ENCODE data around the gene F5.

Gene F5

DNA sequence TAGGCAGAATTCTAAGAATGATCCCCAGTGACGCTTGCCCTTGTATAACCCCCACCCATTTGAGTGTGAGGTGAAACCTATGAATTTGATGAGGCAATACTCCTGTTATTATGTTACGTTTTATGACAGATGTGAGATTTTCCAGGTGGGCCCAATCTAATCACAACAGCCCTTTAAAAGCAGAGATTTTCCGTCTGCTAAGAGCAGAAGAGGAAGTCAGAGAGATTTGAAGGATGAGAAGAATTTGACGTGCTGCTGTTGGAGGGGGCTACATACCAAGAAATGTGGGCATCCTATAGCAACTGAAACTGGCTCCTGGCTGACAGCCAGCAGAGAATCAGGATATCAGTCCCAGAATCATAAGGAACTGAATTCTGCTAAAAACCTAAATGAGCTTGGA, 98.1 kb downstream of the F5 start:
- no peak for TF ChIP-seq CTCF (IDR thresholded peaks at IDR 0.05; ENCODE audit: low read depth, low read length)
- no peak overlapping the region for H3K4me3 ChIP-seq (replicated peaks in 1 of 2; ENCODE audit: low read depth in 2 of 2, low read length in 2 of 2)
- DNase-seq (ENCODE audit: low read depth in 2 of 2), result no peak

DNA sequence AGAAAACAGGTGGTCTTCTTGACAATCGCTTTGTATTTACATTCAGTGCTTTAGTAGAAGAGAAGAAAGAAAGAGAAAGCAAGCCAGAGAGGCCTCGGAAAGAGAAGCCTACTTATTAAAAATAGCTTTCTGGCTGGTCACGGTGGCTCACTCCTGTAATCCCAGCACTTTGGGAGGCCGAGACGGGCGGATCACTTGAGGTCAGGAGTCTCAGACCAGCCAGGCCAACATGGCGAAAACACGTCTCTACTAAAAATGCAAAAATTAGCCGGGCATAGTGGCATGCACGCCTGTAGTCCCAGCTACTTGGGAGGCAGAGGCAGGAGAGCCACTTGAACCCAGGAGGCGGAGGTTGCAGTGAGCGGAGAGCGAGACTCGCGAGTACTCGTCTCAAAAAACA, 98.7 kb downstream of the F5 start:
- no peak overlapping the region for H3K4me3 ChIP-seq (replicated peaks in 1 of 2; ENCODE audit: low read depth in 2 of 2, low read length in 2 of 2)
- TF ChIP-seq CTCF (IDR thresholded peaks at IDR 0.05; ENCODE audit: low read depth, low read length), result no peak
- DNase-seq (ENCODE audit: low read depth in 2 of 2), result no peak

GRCh38 chr1:169487133-169487532, 99.1 kb downstream of the F5 start:
- peak overlapping the region in 1 of 2 donors; percentile 86 for H3K4me3 ChIP-seq (replicated peaks in 1 of 2; ENCODE audit: low read depth in 2 of 2, low read length in 2 of 2)
- no peak for DNase-seq (ENCODE audit: low read depth in 2 of 2)
- TF ChIP-seq CTCF (IDR thresholded peaks at IDR 0.05; ENCODE audit: low read depth, low read length), result no peak

DNA sequence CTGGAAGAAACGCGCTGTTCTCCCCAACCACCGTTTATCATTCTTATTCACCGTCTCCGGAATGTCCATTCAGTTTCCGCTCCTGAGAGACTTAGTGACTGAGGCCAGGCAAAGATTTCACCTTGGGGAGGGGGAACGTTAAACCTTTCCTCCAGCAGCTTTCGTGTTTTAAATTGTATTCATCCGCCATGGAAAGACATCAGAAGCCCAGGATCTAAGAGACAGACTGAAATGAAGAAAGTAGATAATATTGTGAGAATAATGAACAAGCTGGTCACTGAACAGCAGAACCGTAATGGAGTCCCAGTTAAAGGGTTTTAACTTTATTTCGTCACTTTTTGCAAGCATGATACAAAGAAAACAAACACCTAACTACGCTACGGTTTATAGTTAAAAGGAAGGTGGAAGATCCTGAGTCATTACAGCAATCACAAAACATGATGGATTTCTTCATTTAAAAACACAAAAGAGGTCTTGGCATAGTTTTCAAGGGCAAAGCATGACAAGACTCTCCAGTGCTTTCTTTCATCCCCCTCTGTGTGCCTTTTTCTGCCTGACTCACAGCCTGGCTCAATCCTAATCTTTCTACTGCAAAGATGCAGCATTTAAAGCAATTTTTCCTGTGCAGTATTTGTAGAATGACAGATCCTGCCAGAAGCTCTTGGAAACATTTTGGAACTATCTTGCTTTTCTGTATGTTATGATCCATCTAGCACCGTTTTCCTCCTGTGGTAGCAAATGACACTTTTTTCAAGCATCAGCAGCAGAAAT, 99.8 kb downstream of the F5 start:
- TF ChIP-seq CTCF (IDR thresholded peaks at IDR 0.05; ENCODE audit: low read depth, low read length), result no peak
- H3K4me3 ChIP-seq (replicated peaks in 1 of 2; ENCODE audit: low read depth in 2 of 2, low read length in 2 of 2), result peak overlapping the region; percentile 66 to 86
- DNase-seq (ENCODE audit: low read depth in 2 of 2), result peak; percentile 76 to 86

GRCh38 chr1:169485431-169486280, 100.6 kb downstream of the F5 start, which contains the start of gene SLC19A2:
TSS of gene SLC19A2 (minus strand) at chr1:169485944. CDS start at chr1:169485766, 178 bp downstream.
- peak within 1 kb of the TSS; percentile 66 to 86 for H3K4me3 ChIP-seq (replicated peaks in 1 of 2; ENCODE audit: low read depth in 2 of 2, low read length in 2 of 2)
- peak; percentile 100 for DNase-seq (ENCODE audit: low read depth in 2 of 2)

More at GRCh38 chr1:169485431-169486280, 100.6 kb downstream of the F5 start, which contains the start of gene SLC19A2:
- TF ChIP-seq CTCF (IDR thresholded peaks at IDR 0.05; ENCODE audit: low read depth, low read length), result peak; percentile 32
